DMS153 treated with DMSO at 0.1 percent for 48 hours (cell line): ENCODE results near the gene CLK2.
A peak's percentile ranks its signal among the peaks of the same experiment; 100 is the strongest.
"Not testable (repeated sequence)": the region's sequence is repeated elsewhere in the genome, so short reads cannot be mapped to it uniquely, and the experiment has no call there.

Source experiments
- DNase-seq: peaks from one replicate; lab custom pipeline; 2025; ENCODE audit not compliant: unreplicated experiment; lab: John Stamatoyannopoulos, UW

CLK2 gene

DNA sequence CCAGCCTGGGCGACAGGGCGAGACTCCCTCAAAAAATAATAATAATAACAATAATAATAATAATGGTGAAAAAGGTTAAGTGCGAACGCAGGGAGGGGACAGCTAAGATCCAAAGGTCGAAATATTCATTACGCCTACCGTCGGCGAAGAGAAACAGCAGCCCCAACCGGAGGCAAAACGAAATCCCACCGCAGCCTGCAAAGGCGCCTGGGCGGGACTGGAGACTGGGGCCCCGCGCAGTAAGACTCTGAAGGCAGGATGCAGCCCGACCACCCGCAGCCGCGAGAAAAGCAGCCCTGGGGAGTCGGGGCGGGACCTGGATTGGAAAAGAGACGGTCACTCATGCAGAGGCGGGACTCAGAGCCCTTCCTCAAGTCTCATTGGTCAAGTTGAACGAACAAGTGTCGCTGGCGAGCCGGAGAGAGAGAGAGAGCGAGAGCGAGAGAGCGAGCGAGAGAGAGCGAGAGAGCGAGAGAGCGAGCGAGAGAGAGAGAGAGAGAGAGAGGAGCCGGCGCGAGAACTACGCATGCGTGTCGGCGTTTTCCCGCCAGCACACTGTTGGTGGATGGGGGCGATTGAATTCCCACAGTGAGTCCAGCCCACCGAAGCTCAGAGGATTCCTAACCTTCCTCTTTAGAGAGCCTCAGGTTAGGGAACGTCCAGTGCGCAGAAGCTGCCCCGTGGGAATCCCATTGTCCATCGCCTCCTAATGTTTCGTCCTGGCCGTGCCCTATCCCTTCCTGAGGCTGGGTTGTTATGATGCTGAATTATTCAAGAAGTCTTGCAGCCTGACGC, 28.7 kb downstream of the CLK2 start:
- peak; percentile 99 for DNase-seq

DNA sequence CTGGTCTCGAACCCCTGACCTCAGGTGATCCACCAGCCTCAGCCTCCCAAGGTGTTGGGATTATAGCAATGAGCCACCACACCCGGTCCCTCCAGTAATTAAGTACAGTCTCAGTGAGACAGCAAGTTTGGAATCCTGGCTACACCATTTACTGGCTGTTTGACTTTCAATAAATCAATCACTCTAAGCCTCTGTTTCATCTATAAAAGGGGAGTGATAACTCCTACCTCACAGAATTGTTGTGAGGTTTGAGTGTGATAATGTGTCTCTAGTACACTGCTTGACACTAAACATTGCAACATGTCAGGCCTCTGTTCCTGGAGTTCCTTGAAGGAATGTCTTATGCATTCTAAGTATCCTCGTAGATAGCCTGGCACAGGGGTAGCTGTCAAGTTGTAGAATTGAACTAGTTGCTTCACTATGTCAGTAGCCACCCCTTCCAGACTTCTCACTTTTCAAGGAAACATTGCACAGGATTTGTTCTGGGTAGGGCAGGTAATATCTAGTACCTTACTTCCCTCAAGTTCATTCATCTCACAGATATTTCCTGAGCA, 30.4 kb downstream of the CLK2 start:
- no peak for DNase-seq

DNA sequence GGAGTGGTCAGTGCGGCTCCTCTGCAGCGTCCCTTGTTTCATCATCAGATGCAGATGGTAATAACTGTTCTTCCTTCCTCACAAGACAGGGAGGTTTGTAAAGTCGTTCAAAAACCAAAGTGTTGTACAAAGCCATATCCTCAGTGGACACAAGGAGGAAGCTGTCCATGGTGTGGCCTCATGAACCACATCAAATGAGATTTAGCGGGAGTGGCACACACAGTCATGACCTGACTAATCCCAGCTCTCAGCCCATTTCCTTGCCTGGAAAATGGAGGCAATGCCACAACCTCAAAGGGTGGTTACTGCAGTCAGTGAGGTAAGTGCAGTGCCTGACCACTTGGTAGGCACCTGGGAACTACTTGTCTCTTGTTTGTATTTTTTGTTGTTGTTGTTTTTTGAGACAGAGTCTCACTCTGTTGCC, 31.5 kb downstream of the CLK2 start:
- no peak for DNase-seq

DNA sequence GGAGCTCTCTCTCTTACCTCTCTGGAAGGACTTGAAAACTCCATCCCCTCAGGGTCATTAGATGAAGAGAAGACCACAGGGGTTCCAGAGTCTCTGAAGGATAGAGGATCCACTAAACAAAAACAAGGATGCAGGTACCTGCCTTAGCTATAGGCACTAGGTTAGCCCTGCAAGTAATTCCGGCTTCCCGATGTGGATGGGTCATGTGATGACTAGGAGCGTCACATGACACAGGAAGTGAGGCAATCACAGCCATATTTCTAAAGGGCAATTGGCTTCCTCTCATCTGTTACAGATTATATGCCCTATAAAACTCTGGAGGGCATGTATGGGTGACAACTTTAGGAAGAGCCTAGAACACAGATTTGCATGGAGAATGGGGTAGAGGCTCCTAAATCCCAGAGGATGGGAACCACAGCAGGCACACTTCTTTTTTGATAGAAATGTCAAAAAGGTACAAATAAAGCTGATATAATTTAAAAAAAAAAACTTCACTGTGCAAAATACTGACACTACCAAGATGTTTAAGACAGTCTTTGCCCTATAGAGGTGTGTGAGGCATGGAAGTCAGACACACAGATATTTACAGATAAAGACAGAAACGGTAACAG, 32.1 kb downstream of the CLK2 start:
- DNase-seq: peak; percentile 92

DNA sequence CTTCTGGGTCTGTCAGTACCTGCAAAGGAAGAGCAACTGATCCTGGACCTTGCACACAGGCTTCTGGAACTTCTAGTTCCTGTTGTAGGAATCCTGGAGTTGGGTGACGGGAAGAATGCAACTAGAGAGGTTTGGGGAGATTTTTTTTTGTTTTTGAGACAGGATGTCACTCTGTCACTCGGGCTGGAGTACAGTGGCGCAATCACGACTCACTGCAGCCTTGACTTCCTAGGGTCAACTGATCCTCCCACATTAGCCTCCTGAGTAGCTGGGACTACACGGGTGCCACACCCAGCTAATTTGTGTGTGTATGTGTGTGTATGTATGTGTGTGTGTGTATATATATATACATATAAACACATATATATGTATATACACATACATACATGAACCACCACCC, 36.9 kb downstream of the CLK2 start:
- DNase-seq: no peak

DNA sequence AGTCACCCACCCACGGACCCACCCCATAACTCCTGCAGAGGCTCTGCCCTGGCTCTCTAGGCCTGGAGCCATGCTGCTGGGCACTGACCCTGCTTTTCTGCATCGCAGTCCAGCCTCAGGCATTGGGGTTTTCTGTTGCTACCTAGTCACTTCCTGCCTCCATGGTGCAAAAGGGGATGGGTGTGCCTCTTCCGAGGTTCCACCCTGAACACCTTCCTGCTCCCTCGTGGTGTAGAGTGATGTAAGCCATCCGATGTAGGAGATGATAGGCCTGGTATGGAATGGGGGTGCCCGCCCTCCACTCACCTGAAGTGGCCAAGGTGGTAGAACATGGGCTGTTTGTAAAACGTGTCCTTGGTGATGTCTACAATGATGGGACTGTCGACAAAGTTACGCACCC, 37.9 kb downstream of the CLK2 start:
- not testable (repeated sequence) for DNase-seq

DNA sequence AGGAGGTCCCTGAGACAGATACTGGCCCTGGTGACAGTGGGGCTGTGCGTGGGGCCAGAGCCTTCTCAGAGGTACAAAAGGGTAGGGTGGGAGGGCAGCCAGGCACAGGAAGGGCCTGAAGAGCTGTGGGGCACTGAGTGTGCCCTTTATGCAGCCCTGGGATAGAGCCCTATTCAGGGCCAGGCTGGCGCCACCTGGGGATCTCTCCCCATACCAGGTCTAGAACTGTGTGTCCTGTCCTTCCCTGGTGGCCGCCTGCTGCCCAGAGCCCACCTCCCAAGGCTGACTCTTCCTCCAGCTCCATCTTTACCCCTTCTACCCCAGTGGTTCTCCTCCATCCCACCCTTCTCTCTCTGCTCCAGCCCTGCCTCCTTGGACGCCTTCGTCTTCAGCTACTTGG, 39.8 kb downstream of the CLK2 start:
- DNase-seq: not testable (repeated sequence)

DNA sequence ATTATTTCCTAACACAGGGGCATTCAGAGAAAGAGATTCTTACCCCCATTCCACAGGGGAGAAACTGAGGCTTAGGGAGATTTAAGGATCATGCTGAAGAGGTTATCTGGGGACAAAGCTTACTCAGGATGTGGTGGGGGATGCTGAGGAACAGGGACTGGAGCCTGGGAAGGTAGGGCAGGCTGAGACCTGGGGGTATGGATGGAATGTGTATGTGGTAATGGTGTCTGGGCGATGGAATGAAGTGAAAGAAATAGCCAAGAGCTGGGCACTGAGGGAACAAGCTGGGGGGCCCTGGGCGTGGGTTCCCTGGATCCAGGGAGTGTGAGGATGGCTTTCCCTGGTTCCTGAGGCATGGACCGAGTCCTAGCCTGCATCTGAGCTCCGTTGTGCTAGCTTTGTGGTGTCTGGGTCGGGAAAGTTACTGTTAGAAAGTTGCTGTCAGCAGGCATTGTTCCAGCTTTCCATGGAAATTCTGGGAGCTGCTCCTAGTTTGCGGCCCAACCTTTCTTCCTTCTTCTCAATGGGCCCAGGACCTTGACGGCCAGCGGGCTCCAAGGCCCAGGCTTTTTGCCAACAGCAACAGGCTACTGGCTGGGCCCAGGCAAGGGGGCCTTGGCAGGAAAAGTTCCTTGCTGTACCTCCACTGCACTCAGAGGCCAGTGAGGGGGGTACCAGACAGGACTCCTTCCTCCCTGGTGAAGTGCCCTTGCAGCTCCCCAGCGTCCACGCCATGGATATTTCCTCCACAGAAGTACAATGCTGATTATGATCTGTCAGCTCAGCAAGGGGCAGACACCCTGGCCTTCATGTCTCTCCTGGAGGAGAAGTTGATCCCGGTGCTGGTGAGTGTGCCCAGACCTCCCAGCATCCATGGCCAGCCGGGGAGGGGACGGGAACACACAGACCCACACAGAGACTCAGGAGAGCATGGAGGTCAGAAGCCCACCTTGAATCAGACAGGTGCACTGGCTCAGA, 41.0 kb downstream of the CLK2 start:
- not testable (repeated sequence) for DNase-seq

DNA sequence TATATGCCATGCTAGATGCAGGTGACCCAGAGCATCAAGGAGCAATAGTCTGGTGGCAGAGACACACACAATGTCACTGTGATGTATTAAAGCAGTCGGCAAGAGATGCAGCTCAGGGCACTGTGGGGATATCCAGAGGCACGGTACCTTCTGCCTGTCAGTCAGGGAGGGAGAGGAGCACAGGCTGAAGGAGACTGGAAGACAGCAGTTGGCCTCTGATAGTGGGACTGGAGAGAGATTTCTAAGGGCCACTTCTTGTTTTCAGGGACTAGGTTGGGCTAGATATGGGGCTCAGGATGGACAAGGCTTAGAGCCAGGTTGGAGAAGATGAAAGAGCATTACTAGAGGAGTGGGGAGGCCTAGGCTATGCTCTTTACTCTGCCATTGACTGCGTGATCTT, 42.0 kb downstream of the CLK2 start:
- DNase-seq: not testable (repeated sequence)

DNA sequence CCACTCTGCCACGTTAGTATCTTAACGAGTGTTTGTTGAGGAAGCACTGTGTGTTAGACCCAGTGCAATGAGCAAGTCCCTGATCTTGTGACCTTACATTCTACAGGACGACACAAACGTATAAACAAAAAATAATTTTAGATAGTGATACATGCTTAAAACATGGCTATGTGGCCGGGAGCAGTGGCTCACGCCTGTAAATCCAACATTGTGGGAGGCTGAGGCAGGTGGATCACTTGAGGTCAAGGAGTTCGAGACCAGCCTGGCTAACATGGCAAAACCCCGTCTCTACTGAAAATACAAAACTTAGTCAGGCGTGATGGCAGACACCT, 45.2 kb downstream of the CLK2 start:
- no peak for DNase-seq

DNA sequence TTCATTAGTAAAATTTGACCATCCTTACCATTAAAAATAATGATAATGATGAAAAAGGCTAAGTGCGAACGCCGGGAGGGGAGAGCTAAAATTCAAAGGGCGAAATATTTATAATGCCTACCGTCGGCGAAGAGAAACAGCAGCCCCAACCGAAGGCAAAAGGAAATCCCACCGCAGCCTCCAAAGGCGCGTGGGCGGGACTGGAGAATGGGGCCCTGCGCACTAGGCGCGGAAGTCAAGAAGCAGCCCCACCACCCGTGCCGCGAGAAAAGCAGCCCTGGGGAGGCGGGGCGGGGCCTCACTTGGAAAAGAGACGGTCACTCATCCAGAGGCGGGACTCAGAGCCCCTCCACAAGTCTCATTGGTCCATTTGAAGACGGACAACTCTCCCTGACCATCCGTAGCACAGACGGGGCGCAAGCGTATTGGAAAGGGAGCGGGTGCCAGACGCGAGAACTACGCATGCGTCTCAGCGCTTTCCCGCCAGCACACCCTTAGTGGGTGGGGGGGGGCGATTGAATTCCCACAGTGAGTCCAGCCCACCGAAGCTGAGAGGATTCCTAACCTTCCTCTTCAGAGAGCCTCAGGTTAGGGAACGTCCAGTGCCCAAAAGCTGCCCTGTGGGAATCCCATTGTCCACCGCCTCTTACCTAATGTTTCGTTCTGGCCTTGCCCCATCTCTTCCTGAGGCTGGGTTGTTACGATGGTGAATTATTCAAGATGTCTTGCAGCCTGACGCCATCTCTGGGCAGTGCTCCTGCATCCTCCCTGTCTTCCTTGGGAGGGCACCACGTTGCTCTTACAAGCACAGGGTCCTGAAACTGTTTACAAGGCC, 45.8 kb downstream of the CLK2 start:
- DNase-seq: peak; percentile 100

DNA sequence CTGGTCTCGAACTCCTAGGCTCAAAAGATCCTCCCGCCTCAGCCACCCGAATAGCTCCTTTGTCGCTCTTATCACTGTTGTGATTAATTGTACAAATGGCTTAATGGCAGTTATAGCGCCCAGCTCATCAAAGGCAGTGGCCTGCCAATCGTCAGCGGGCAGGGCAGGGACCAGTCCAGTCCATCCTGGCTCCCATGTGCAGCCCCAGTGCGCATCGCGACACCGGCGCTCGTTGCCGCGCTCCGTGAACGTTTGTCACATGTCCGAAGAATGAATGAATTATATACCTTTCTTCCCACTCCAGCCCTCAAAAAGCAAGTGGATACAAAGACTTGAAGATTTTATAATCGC, 46.4 kb downstream of the CLK2 start:
- peak; percentile 59 for DNase-seq

DNA sequence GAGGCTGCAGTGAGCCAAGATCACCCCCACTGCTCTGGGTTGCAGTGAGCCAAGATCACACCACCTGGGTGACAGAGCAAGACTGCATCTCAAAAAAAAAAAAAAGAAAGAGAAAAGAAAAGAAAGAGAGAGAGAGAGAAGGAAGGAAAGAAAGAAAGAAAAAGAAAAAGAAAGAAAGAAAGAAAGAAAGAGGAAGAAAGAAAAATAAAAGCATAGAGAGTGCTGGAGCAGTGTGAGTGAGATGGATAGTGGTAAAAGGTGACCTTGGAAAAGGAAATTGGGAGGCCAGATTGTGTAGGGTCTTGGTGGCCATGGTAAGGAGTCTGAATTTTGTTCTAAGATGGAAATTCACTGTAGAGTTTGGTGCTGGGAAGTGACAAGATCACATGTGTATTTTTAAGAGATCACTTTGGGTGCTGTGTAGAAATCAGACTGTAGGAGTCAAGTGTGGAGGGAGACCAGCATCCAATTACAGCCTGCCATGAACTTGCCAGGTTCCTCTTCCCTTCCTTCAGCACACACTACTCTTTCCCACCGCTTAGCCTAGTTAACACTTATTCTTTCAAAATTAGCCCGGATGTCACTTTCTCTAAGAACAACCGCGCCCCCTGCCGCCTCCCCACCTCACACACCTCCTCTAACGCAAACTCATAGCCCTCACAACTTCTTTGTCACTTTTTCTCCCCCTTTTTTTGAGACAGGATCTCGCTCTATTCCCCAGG, 47.0 kb downstream of the CLK2 start:
- peak; percentile 70 for DNase-seq

DNA sequence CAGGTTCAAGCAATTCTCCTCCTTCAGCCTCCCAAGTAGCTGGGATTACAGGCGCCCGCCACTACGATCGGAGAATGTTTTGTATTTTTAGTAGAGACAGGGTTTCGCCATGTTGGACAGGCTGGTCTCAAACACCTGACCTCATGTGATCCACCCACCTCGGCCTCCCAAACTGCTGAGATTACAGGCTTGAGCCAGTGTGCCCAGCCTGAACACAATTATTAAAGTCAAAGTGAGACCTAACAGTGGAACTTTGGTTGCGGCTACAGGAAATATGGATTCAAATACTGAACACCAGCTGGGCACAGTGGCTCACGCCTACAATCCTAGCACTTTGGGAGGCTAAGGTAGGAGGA, 47.9 kb downstream of the CLK2 start:
- DNase-seq: not testable (repeated sequence)

DNA sequence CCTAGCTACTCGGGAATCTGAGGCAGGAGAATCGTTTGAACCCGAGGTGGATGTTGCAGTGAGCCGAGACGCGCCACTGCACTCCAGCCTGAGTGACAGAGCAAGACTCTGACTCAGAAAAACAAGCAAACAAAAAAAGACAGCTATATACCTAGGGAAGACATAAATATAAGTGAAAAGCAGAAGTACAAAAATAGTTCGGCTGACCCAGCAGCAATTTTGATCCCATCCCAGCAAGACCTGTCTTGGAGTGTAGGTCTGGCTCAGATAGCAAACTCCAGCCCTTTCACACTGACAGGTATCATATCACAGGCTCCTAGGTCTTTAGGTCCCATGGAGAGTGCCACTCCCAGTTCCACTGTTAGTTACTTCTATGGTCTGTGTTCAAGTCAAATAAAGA, 50.3 kb downstream of the CLK2 start:
- DNase-seq: no peak

DNA sequence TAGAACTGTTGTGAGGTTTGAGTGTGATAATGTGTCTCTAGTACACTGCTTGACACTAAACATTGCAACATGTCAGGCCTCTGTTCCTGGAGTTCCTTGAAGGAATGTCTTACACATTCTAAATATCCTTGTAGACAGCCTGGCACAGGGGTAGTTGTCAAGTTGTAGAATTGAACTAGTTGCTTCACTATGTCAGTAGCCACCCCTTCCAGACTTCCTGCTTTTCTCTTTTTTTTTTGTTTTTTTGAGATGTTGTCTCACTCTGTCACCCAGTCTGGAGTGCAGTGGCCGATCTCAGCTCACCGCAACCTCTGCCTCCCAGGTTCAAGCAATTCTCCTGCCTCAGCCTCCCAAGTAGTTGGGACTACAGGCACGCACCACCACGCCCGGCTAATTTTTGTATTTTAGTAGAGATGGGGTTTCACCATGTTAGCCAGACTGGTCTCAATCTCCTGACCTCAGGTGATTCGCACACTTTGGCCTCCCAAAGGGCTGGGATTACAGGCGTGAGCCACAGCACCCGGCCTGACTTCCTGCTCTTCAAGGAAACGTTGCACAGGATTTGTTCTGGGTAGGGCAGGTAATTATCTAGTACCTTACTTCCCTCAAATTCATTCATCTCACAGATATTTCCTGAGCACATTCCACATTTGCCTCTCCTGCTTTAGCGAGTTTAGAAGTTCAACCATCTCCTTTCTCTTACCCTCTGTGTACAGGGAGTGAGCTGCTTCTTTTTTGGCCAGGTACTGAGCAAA, 52.9 kb downstream of the CLK2 start:
- DNase-seq: not testable (repeated sequence)

DNA sequence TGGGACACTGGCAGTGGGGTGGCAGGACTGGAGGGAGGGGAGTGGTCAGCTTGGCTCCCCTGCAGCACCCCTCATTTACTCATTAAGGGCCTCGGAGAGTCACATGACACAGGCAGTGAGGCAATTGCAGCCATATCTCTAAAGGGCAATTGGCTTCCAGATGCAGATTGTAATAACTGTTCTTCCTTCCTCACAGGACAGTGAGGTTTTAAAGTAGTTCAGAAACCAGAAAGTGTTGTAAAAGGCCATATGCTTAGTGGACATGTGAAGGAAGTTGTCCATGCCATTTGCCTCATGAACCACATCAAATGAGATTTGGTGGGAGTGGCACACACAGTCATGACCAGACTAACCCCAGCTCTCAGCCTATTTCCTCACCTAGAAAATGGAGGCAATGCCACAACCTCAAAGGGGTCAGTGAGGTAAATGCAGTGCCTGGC, 53.7 kb downstream of the CLK2 start:
- DNase-seq: no peak

DNA sequence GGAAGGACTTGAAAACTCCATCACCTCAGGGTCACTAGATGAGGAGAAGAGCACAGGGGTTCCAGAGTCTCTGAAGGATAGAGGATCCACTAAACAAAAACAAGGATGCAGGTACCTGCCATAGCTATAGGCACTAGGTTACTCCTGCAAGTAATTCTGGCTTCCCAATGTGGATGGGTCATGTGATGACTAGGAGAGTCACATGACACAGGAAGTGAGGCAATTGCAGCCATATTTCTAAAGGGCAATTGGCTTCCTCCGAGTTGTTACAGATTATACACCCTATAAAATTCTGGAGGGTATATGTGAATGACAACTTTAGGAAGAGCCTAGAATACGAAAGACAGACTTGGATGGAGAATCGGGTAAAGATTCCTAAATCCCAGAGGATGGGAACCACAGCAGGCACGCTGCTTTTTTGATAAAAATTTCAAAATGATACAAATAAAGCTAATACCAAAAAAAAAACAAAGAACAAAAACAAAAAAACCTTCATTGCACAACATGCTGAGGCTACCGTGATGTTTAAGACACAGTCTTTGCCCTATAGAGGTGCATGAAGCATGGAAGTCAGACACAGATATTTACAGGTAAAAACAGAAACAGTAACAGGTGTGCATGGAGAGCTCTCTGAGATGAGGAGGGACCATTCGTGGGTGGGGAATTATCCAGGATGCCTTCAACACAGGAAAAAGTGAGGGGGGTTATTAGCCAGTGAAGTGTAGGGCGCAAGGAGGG, 54.3 kb downstream of the CLK2 start:
- DNase-seq: peak; percentile 84

DNA sequence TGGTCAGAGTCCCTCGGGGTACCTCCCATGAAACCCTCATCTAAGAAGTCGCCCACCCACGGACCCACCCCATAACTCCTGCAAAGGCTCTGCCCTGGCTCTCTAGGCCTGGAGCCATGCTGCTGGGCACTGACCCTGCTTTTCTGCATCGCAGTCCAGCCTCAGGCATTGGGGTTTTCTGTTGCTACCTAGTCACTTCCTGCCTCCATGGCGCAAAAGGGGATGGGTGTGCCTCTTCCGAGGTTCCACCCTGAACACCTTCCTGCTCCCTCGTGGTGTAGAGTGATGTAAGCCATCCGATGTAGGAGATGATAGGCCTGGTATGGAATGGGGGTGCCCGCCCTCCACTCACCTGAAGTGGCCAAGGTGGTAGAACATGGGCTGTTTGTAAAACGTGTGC, 58.6 kb downstream of the CLK2 start:
- not testable (repeated sequence) for DNase-seq
